RPMI8226 (cell line): ENCODE results near the gene TOP3A.
A peak's percentile ranks its signal among the peaks of the same experiment; 100 is the strongest.

ENCODE experiments used
- DNase-seq: peaks from one replicate; pipeline ENCODE4 v3.0.0-alpha.2; 2015

The TOP3A gene

GRCh38 chr17:18252160-18252559, 62.6 kb downstream of the TOP3A start:
- no peak for DNase-seq

- DNase-seq: no peak
Observed at GRCh38 chr17:18251204-18251603, 63.6 kb downstream of the TOP3A start.

GRCh38 chr17:18250708-18251107, 64.1 kb downstream of the TOP3A start:
- DNase-seq: no peak

- peak; percentile 36 for DNase-seq
Observed at GRCh38 chr17:18250259-18250658, 64.5 kb downstream of the TOP3A start.

- no peak for DNase-seq
Observed at GRCh38 chr17:18248811-18249210, 66.0 kb downstream of the TOP3A start.

GRCh38 chr17:18248300-18248731, 66.5 kb downstream of the TOP3A start:
- peak; percentile 73 for DNase-seq

- DNase-seq: no peak
Observed at GRCh38 chr17:18247613-18248001, 67.2 kb downstream of the TOP3A start.

- no peak for DNase-seq
Observed at GRCh38 chr17:18246880-18247612, 67.7 kb downstream of the TOP3A start.

- no peak for DNase-seq
Observed at GRCh38 chr17:18246109-18246725, 68.6 kb downstream of the TOP3A start.

- DNase-seq: no peak
Observed at GRCh38 chr17:18245038-18245776, 69.6 kb downstream of the TOP3A start.

GRCh38 chr17:18241229-18241871, 73.4 kb downstream of the TOP3A start:
- no peak for DNase-seq

GRCh38 chr17:18240449-18240848, 74.3 kb downstream of the TOP3A start:
- DNase-seq: no peak

- DNase-seq: no peak
Observed at GRCh38 chr17:18238299-18238698, 76.5 kb downstream of the TOP3A start.

- DNase-seq: no peak
Observed at GRCh38 chr17:18237461-18237860, 77.3 kb downstream of the TOP3A start.

- DNase-seq: no peak
Observed at GRCh38 chr17:18236494-18236893, 78.3 kb downstream of the TOP3A start.

GRCh38 chr17:18235743-18236256, 79.0 kb downstream of the TOP3A start:
- DNase-seq: no peak

GRCh38 chr17:18234853-18235380, 79.9 kb downstream of the TOP3A start:
- DNase-seq: no peak

GRCh38 chr17:18233803-18234518, 80.8 kb downstream of the TOP3A start:
- DNase-seq: no peak

- DNase-seq: no peak
Observed at GRCh38 chr17:18231164-18231563, 83.6 kb downstream of the TOP3A start.

- no peak for DNase-seq
Observed at GRCh38 chr17:18230288-18231141, 84.3 kb downstream of the TOP3A start.

- DNase-seq: no peak
Observed at GRCh38 chr17:18229771-18230170, 85.0 kb downstream of the TOP3A start.
